ENCODE results near the gene IMMP2L.

Gene IMMP2L

DNA sequence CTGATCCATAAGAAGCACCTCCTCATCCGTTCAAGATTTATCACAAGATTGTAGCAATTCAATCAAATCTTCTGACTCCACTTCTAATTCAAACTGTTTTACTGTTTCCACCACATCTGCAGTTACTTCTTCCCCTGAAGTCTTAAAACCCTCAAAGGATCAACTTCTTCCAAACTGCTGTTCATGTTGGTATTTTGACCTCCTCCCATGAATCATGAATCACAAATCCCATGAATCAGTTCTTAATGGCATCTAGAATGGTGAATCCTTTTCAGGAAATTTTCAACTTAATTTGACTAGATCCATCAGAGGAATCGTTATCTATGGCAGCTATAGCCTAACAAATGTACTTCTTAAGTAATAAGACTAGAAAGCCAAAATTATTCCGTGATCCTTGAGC, 122.3 kb downstream of the IMMP2L start:
- TF ChIP-seq ZFX (IDR thresholded peaks at IDR 0.05) = no peak
- TF ChIP-seq, protein P1, sequence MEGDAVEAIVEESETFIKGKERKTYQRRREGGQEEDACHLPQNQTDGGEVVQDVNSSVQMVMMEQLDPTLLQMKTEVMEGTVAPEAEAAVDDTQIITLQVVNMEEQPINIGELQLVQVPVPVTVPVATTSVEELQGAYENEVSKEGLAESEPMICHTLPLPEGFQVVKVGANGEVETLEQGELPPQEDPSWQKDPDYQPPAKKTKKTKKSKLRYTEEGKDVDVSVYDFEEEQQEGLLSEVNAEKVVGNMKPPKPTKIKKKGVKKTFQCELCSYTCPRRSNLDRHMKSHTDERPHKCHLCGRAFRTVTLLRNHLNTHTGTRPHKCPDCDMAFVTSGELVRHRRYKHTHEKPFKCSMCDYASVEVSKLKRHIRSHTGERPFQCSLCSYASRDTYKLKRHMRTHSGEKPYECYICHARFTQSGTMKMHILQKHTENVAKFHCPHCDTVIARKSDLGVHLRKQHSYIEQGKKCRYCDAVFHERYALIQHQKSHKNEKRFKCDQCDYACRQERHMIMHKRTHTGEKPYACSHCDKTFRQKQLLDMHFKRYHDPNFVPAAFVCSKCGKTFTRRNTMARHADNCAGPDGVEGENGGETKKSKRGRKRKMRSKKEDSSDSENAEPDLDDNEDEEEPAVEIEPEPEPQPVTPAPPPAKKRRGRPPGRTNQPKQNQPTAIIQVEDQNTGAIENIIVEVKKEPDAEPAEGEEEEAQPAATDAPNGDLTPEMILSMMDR (conservative IDR thresholded peaks at IDR 0.05) = no peak
- no peak overlapping the region for H3K27ac ChIP-seq

- TF ChIP-seq, protein P1 (conservative IDR thresholded peaks at IDR 0.05) = no peak
- TF ChIP-seq ZFX (IDR thresholded peaks at IDR 0.05) = no peak
- H3K27ac ChIP-seq = no peak overlapping the region
Measured at GRCh38 chr7:111438369-111439289, 123.7 kb downstream of the IMMP2L start.

GRCh38 chr7:111437736-111438135, 124.6 kb downstream of the IMMP2L start:
- H3K27ac ChIP-seq = no peak overlapping the region
- TF ChIP-seq ZFX (IDR thresholded peaks at IDR 0.05) = no peak
- TF ChIP-seq, protein P1 (conservative IDR thresholded peaks at IDR 0.05) = no peak

- H3K27ac ChIP-seq = no peak overlapping the region
- no peak for TF ChIP-seq ZFX (IDR thresholded peaks at IDR 0.05)
- TF ChIP-seq, protein P1 (conservative IDR thresholded peaks at IDR 0.05) = no peak
Measured at GRCh38 chr7:111436608-111437007, 125.7 kb downstream of the IMMP2L start.

GRCh38 chr7:111433426-111433825, 128.9 kb downstream of the IMMP2L start:
- no peak overlapping the region for H3K27ac ChIP-seq
- TF ChIP-seq ZFX (IDR thresholded peaks at IDR 0.05) = no peak
- TF ChIP-seq, protein P1 (conservative IDR thresholded peaks at IDR 0.05) = no peak

- H3K27ac ChIP-seq = no peak overlapping the region
- TF ChIP-seq, protein P1 (conservative IDR thresholded peaks at IDR 0.05) = no peak
- no peak for TF ChIP-seq ZFX (IDR thresholded peaks at IDR 0.05)
Measured at GRCh38 chr7:111429781-111430180, 132.5 kb downstream of the IMMP2L start.

DNA sequence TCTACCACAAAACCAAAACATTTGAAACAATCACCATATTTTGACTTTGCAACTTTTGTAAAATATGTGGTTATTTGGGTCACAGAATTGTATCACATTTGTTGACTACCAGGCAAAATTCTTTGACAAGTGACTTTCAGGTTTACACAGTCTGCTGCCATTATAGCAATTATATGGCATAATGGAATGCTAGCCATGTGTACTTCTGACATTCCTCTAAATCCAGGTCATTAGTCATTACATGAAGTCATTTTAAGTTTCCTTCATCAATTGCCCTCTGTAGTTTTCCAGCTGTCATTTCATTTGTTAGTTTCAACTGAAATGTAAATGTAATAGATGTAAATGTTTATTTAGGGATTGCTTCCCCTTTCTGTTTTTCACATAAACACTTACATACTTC, 137.5 kb downstream of the IMMP2L start:
- no peak overlapping the region for H3K27ac ChIP-seq
- TF ChIP-seq, protein P1 (conservative IDR thresholded peaks at IDR 0.05) = no peak
- no peak for TF ChIP-seq ZFX (IDR thresholded peaks at IDR 0.05)

Measured in C4-2B (cell line).